ENCODE measurements around the gene LACRT.

Gene LACRT

GRCh38 chr12:54601841-54602240, 32.9 kb downstream of the LACRT start:
- no peak overlapping the region for H3K27ac ChIP-seq (ENCODE audit: low read depth, low read length, poor library complexity, severe bottlenecking)
- no peak overlapping the region for H3K4me2 ChIP-seq (ENCODE audit: low read length)
- H4K20me1 ChIP-seq (ENCODE audit: insufficient read depth, low read length), result no peaks in the 10 kb centered on the region
- H3F3A ChIP-seq (ENCODE audit: insufficient read depth, low read length), result no peaks in the 10 kb centered on the region
- no peak overlapping the region for H3K4me3 ChIP-seq (ENCODE audit: low read depth, low read length, poor library complexity, severe bottlenecking)
- H3K4me1 ChIP-seq (ENCODE audit: insufficient read depth, low read length, severe bottlenecking), result no peaks in the 10 kb centered on the region
- no peaks in the 10 kb centered on the region for H3K9me2 ChIP-seq (ENCODE audit: low read depth, low read length)
- no peak overlapping the region for H3K9ac ChIP-seq (ENCODE audit: low read length)
- no peaks in the 10 kb centered on the region for H3K36me3 ChIP-seq (ENCODE audit: insufficient read depth, low read length)
- no peak overlapping the region for H2AFZ ChIP-seq (ENCODE audit: low read length)
- H3K27me3 ChIP-seq (ENCODE audit: insufficient read depth, low read length), result no peaks in the 10 kb centered on the region
- TF ChIP-seq CTCF (IDR thresholded peaks at IDR 0.05; ENCODE audit: low read length) (no peak), EZH2 (IDR thresholded peaks at IDR 0.05; ENCODE audit: borderline replicate concordance, low read length) (no peak)
- H3K79me2 ChIP-seq (ENCODE audit: insufficient read depth, low read length), result no peaks in the 10 kb centered on the region
- H3K9me3 ChIP-seq (ENCODE audit: low read length), result no peaks in the 10 kb centered on the region

- Histone ChIP-seq H3K4me1 (ENCODE audit: insufficient read depth, low read length, severe bottlenecking) (no peaks in the 10 kb centered on the region), H2AFZ (ENCODE audit: low read length) (no peak overlapping the region), H3K36me3 (ENCODE audit: insufficient read depth, low read length) (no peaks in the 10 kb centered on the region), H3K4me2 (ENCODE audit: low read length) (no peak overlapping the region), H3F3A (ENCODE audit: insufficient read depth, low read length) (no peaks in the 10 kb centered on the region), H3K27me3 (ENCODE audit: insufficient read depth, low read length) (no peaks in the 10 kb centered on the region; the same call in 1 of the 2 replicates), H3K27ac (ENCODE audit: low read depth, low read length, poor library complexity, severe bottlenecking) (no peak overlapping the region), H4K20me1 (ENCODE audit: insufficient read depth, low read length) (no peaks in the 10 kb centered on the region), H3K9me2 (ENCODE audit: low read depth, low read length) (no peaks in the 10 kb centered on the region), H3K9ac (ENCODE audit: low read length) (no peak overlapping the region), H3K4me3 (ENCODE audit: low read depth, low read length, poor library complexity, severe bottlenecking) (no peak overlapping the region), H3K9me3 (ENCODE audit: low read length) (no peaks in the 10 kb centered on the region), H3K79me2 (ENCODE audit: insufficient read depth, low read length) (no peaks in the 10 kb centered on the region)
- TF ChIP-seq CTCF (IDR thresholded peaks at IDR 0.05; ENCODE audit: low read length), result no peak
- no peak for TF ChIP-seq EZH2 (IDR thresholded peaks at IDR 0.05; ENCODE audit: borderline replicate concordance, low read length)
Observed at GRCh38 chr12:54598970-54599369, 35.7 kb downstream of the LACRT start.

GRCh38 chr12:54596526-54596946, 38.2 kb downstream of the LACRT start:
- Histone ChIP-seq H4K20me1 (ENCODE audit: insufficient read depth, low read length) (no peaks in the 10 kb centered on the region), H3K9me3 (ENCODE audit: low read length) (no peaks in the 10 kb centered on the region), H3K4me2 (ENCODE audit: low read length) (no peak overlapping the region), H3K9ac (ENCODE audit: low read length) (no peak overlapping the region), H3F3A (ENCODE audit: insufficient read depth, low read length) (no peaks in the 10 kb centered on the region), H3K36me3 (ENCODE audit: insufficient read depth, low read length) (no peaks in the 10 kb centered on the region), H2AFZ (ENCODE audit: low read length) (no peak overlapping the region), H3K79me2 (ENCODE audit: insufficient read depth, low read length) (no peaks in the 10 kb centered on the region), H3K4me1 (ENCODE audit: insufficient read depth, low read length, severe bottlenecking) (no peaks in the 10 kb centered on the region), H3K9me2 (ENCODE audit: low read depth, low read length) (no peaks in the 10 kb centered on the region), H3K27me3 (ENCODE audit: insufficient read depth, low read length) (no peaks in the 10 kb centered on the region; the same call in 1 of the 2 replicates), H3K4me3 (ENCODE audit: low read depth, low read length, poor library complexity, severe bottlenecking) (no peak overlapping the region), H3K27ac (ENCODE audit: low read depth, low read length, poor library complexity, severe bottlenecking) (no peak overlapping the region)
- peak; percentile 90 for TF ChIP-seq CTCF (IDR thresholded peaks at IDR 0.05; ENCODE audit: low read length)
- TF ChIP-seq EZH2 (IDR thresholded peaks at IDR 0.05; ENCODE audit: borderline replicate concordance, low read length), result no peak

All from OCI-LY1 (cell line).